Ectodermal cell (in vitro differentiated cells): Measurements from ENCODE around the gene PPAN.

Source experiments
- H3K27ac ChIP-seq: 2 replicates; pipeline ENCODE4 v1.7.0; 2013; ENCODE audit warnings: mild to moderate bottlenecking, low read depth, low read length; ENCODE audit not compliant: insufficient read depth, poor library complexity, severe bottlenecking
- H3K27me3 ChIP-seq: 2 replicates; pipeline ENCODE4 v1.7.0; 2013; ENCODE audit warnings: mild to moderate bottlenecking, low read length; ENCODE audit not compliant: insufficient read depth, control insufficient read depth, poor library complexity, severe bottlenecking
- H3K36me3 ChIP-seq: one replicate; pipeline ENCODE4 v1.7.0; 2013; ENCODE audit warnings: low read length; ENCODE audit not compliant: control insufficient read depth, insufficient read depth
- H3K4me1 ChIP-seq: one replicate; pipeline ENCODE4 v1.7.0; 2013; ENCODE audit warnings: low read length; ENCODE audit not compliant: control insufficient read depth, insufficient read depth
- H3K4me3 ChIP-seq: 2 replicates; pipeline ENCODE4 v1.7.0; 2013; ENCODE audit warnings: low read depth, low read length, control low read depth; ENCODE audit not compliant: insufficient read depth
- H3K9me3 ChIP-seq: 2 replicates; pipeline ENCODE4 v1.7.0; 2013; ENCODE audit warnings: mild to moderate bottlenecking, low read length, moderate library complexity; ENCODE audit not compliant: control insufficient read depth
- WGBS, 2 experiments: methylation state at CpG; one replicate each; pipeline ENCODE4 v1.1.7; 2013; ENCODE audit warnings: missing lambda C conversion rate in 2 of 2; 5-methylcytosine and 5-hydroxymethylcytosine counted together

The PPAN gene

DNA sequence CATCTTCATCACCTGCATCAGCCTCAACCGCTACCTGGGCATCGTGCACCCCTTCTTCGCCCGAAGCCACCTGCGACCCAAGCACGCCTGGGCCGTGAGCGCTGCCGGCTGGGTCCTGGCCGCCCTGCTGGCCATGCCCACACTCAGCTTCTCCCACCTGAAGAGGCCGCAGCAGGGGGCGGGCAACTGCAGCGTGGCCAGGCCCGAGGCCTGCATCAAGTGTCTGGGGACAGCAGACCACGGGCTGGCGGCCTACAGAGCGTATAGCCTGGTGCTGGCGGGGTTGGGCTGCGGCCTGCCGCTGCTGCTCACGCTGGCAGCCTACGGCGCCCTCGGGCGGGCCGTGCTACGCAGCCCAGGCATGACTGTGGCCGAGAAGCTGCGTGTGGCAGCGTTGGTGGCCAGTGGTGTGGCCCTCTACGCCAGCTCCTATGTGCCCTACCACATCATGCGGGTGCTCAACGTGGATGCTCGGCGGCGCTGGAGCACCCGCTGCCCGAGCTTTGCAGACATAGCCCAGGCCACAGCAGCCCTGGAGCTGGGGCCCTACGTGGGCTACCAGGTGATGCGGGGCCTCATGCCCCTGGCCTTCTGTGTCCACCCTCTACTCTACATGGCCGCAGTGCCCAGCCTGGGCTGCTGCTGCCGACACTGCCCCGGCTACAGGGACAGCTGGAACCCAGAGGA, 7.9 kb downstream of the PPAN start:
- H3K4me3 ChIP-seq, result no peak overlapping the region
- H3K36me3 ChIP-seq, result peaks cover 32% of the 10 kb centered on the region
- no peaks in the 10 kb centered on the region for H3K9me3 ChIP-seq
- no peaks in the 10 kb centered on the region for H3K27me3 ChIP-seq
- WGBS, 2 experiments, result 95 to 96% methylated on average over 43 of the region's 43 CpGs
- H3K27ac ChIP-seq, result no peak overlapping the region
- peaks cover 8% of the 10 kb centered on the region for H3K4me1 ChIP-seq

DNA sequence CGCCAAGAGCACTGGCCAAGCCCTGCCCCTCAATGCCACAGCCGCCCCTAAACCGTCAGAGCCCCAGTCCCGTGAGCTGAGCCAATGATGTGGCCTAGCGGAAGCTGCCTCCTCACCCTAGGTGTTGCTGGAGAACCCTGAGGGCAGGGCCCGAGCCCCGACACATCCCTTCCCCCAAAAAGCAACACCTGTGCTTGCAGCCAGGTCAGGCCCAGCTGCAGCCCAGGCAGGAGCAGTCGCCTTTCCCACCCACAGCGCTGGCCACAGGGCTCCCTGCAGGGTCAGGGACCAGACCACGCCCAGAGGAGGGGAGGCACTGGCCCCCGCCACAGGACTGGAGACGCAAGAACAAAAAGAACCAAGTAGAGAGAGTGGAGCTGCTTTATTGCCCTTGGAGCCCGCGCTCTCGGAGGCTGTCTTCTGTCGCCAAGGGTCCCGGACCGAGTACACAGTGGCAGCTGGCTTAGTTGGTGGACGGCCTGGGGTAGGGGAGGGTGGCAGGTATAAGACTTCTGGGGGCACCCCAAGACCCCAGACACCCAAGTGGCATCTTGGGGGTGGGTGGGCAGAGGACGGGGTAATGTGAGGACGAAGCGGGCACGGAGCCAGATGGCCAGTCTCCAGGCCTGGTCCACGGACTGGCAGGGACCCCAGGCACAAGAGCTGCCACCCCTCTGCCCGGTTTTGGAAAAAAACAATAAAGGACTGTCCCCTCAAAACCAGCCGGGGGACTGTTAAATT, 8.7 kb downstream of the PPAN start:
- no peak overlapping the region for H3K4me3 ChIP-seq
- no peaks in the 10 kb centered on the region for H3K27me3 ChIP-seq
- H3K27ac ChIP-seq, result no peak overlapping the region
- 89 to 91% methylated on average over 26 of the region's 26 CpGs for WGBS, 2 experiments
- H3K36me3 ChIP-seq, result peaks cover 25% of the 10 kb centered on the region
- H3K4me1 ChIP-seq, result peaks cover 9% of the 10 kb centered on the region
- H3K9me3 ChIP-seq, result no peaks in the 10 kb centered on the region

DNA sequence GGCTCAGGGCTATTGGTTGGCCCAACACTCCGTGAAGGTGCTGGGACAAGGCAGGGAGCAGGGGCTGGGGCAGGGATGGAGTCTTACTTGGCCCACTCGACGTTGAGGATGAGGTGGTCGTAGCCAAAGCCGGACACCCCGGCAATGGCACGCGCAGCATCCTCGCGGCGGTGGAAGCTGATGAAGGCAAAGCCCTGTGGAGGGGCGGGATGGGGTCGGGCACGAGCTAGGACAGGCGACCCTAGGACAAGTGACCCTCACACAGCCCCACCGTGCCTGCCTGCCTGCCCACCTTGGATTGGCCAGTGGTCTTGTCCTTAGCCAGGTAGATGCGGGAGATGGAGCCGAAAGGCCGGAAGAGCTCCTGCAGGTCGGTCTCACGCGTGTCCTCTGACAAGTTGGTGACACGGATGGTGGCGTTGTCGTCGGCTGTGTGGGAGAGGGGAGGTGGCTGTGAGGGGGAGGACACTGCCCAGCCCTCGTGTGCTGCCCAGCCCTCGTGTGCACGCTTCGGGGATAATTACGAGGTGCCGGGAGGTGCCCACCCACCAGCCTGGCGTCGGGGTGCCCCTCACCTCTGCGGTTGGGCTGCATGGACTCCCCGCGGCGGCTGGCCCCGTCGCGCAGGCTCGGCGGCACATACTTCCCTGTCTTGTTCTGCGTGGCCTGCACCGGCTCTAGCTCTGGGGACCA, 9.4 kb downstream of the PPAN start:
- Histone ChIP-seq H3K4me1 (peaks cover 9% of the 10 kb centered on the region), H3K36me3 (peaks cover 18% of the 10 kb centered on the region), H3K27me3 (no peaks in the 10 kb centered on the region), H3K27ac (no peak overlapping the region), H3K4me3 (no peak overlapping the region), H3K9me3 (no peaks in the 10 kb centered on the region)
- WGBS, 2 experiments, result 95 to 96% methylated on average over 45 of the region's 45 CpGs

DNA sequence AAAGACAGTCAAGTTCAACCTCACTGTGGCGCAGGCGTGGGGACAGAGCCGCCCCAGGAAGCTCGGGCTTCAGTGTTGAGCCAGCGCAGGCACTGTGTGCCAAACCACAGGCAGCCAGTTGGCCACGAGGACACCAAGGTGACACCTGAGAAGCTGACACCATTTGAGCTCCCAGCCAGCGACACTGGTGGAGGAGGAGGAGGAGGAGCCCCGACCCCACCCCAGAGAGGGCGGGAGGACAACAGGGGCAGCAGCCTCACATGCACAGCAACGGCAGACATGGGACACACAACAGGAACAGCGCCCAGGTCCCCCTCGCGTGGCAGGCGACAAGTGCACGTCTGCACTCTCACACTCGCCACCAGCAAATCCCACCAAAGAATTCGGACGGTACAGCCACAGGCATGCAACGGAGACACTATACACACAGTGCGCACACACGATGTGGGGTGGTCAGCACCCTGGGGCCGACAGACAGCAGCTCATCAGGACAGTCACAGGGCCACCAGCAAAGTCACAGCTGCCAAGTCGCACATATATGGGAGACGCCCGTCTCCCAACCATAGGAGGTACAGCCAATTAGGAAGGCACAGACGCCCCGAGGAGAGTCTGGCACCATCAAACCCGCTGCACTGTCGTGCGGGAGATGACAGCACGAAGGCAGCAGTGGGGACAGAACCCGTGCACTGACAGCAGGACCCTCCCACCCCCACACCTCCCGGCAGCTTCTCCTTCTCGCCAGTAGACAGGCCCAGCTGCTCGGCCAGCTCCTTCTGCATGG, 10.1 kb downstream of the PPAN start:
- peaks cover 15% of the 10 kb centered on the region for H3K36me3 ChIP-seq
- H3K27me3 ChIP-seq, result no peaks in the 10 kb centered on the region
- no peak overlapping the region for H3K4me3 ChIP-seq
- no peak overlapping the region for H3K27ac ChIP-seq
- H3K4me1 ChIP-seq, result peaks cover 9% of the 10 kb centered on the region
- WGBS, 2 experiments, result 95 to 97% methylated on average over 35 of the region's 35 CpGs
- H3K9me3 ChIP-seq, result no peaks in the 10 kb centered on the region

DNA sequence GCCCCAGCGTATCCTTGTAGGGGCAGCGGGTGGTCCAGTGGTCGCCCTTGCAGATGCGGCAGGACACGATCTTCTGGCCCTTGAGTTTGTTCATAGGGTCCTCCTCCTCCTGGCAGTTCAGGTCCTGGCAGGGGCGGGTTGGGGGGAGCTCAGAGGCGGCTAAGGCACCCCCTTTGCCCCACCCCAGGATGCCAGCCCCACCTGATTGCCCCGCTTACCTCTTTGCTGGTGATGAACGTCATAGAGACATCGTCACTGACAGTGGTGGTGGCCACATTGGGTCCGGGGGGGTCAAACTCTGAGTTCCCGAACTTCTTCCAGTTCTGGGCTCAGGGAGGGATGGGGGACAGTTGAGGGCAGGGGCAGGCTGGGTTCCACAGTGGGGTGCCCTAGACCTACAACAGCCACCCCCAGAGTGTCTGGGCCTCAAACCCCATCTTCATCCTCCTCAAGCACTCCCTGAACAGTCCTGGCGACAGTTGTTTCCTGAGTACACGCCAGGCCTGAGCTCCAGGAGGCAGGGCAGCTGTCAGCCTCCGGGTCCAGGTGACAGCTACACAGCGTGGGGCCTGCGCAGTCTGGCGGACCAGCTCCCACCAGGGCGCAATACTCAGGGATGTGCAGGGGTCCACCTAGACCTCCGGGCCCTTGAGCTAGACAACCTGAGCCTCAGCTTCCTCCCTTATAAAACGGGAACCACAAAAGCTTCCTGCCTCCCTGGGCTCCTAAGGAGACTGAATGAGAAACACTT, 10.9 kb downstream of the PPAN start:
- 94 to 96% methylated on average over 21 of the region's 21 CpGs for WGBS, 2 experiments
- H3K27ac ChIP-seq, result no peak overlapping the region
- H3K36me3 ChIP-seq, result peaks cover 15% of the 10 kb centered on the region
- peaks cover 9% of the 10 kb centered on the region for H3K4me1 ChIP-seq
- H3K9me3 ChIP-seq, result no peaks in the 10 kb centered on the region
- H3K4me3 ChIP-seq, result no peak overlapping the region
- H3K27me3 ChIP-seq, result no peaks in the 10 kb centered on the region

DNA sequence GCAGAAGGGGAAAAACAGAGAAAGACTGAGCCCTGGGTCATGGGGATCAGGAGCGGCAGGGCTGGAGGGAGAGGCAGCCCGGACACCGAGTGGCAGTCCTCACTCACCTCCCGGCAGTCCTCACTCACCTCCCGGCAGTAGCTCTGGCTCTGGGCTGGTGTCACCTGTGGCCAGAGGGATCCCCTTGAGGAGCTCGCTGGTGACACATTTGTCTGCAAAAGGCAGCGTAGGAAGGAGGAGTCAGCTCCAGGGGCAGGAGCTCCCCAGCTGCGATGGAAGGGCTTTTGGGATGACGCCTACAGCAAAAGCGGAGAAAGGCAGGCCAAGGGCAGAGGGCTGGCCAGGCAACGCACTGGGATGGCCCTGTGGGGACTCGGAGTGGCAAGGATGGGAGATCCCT, 12.8 kb downstream of the PPAN start:
- Histone ChIP-seq H3K27ac (no peak overlapping the region), H3K4me3 (peak overlapping the region; percentile 96), H3K4me1 (peaks cover 9% of the 10 kb centered on the region), H3K27me3 (no peaks in the 10 kb centered on the region), H3K36me3 (peaks cover 15% of the 10 kb centered on the region), H3K9me3 (no peaks in the 10 kb centered on the region)
- WGBS, 2 experiments, result 53 to 56% methylated on average over 12 of the region's 12 CpGs

DNA sequence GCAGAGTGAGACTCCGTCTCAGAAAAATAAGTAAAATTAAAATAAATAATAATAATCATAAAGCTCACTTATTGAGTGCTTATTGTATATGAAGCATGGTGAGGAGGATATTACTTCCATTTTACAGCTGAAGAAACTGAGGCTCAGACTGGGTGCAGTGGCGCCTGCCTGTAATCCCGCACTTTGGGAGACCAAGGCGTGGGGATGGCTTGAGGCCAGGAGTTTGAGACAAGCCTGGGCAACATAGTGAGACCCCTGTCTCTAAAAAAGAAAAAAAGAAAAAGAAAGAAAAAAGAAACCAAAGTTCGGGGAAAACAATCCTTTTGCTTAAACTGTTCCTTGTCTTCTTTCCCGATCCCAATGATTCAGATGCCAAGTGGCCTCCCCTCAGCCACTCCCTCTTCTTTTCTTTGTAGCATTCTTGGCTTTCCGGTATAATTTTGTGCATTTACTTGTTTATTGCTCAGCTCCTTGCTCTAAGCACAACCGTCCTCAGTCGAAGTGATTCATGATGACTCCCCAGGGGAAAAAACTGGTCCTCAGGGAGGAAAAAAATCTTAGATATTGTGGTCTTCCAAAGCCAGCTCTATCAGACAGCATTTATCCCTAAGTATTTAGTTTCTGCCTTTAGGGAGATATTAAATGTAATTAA, 14.5 kb downstream of the PPAN start:
- WGBS, 2 experiments, result 92 to 95% methylated on average over 8 of the region's 9 CpGs
- Histone ChIP-seq H3K36me3 (peaks cover 15% of the 10 kb centered on the region), H3K27me3 (no peaks in the 10 kb centered on the region), H3K9me3 (no peaks in the 10 kb centered on the region), H3K4me1 (peaks cover 9% of the 10 kb centered on the region), H3K27ac (no peak overlapping the region), H3K4me3 (no peak overlapping the region)

DNA sequence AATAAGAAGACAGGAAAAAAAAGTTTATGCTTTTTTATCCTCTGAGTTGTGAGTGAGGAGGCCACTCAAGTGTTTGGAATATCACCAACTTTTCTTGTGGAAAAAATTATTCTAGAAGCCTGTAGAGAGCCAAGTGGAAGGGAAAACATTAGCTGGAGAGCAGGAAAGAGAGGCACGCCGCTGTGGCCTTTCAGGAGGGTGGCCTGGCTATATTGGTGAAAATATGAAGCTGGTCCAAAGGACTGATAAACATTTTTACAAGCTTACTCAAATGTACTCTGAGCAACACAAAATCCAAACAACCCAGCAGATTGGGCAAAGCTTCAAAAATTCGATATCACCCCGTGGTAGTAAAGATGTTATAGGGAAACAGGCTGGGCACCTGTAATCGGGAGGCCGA, 15.9 kb downstream of the PPAN start:
- no peak overlapping the region for H3K4me3 ChIP-seq
- H3K4me1 ChIP-seq, result peaks cover 9% of the 10 kb centered on the region
- no peak overlapping the region for H3K27ac ChIP-seq
- H3K36me3 ChIP-seq, result peaks cover 7% of the 10 kb centered on the region
- WGBS, 2 experiments, result 91 to 100% methylated on average over 6 of the region's 6 CpGs
- H3K27me3 ChIP-seq, result no peaks in the 10 kb centered on the region
- no peaks in the 10 kb centered on the region for H3K9me3 ChIP-seq

DNA sequence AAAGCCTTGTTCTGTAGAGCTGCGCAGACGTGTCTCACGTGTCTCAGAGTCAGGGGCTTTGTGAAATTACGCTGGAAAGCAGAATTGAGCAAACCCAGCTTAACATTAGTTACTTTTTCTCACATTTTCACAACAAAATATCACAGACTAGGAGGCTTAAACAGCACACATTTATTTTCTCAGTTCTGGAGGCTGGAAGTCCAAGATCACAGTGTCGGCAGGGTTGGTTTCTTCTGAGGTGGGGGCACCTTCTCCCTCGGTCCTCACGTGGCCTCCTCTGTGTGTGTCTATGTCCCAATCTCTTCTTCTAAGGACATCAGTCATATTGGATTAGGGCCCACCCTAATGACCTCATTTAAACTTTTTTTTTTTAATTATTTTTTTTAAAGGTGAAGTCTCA, 18.3 kb downstream of the PPAN start:
- 87 to 88% methylated on average over 7 of the region's 7 CpGs for WGBS, 2 experiments
- Histone ChIP-seq H3K27me3 (no peaks in the 10 kb centered on the region), H3K36me3 (no peaks in the 10 kb centered on the region), H3K4me3 (no peak overlapping the region), H3K27ac (no peak overlapping the region), H3K9me3 (no peaks in the 10 kb centered on the region), H3K4me1 (no peaks in the 10 kb centered on the region)
